Hepatocyte (in vitro differentiated cells): ENCODE results near the gene SP8. TPM values are rescaled to one million over a fixed set of nuclear protein-coding genes. Genes with fewer than 3 reads are reported as not detected.

Experiments used
- DNase-seq: peaks from one replicate; pipeline ENCODE4 v3.0.0-alpha.2; 2016; ENCODE audit warnings: low spot score
- H2AFZ ChIP-seq: fragments of 200-600 bp; sonication (generic); 2 replicates; pipeline ENCODE4 v1.6.0; 2016; ENCODE audit warnings: antibody characterized with exemption, mild to moderate bottlenecking
- H3K27ac ChIP-seq: fragments of 200-600 bp; sonication (generic); 2 replicates; pipeline ENCODE4 v1.5.1; 2016; ENCODE audit warnings: mild to moderate bottlenecking
- H3K27me3 ChIP-seq: fragments of 200-600 bp; sonication (generic); 2 replicates; pipeline ENCODE4 v1.6.1; 2016
- H3K36me3 ChIP-seq: fragments of 200-600 bp; sonication (generic); replicated peaks from 2 replicates; pipeline ENCODE4 v1.5.1; 2016; ENCODE audit warnings: low read depth; ENCODE audit not compliant: insufficient read depth
- H3K4me1 ChIP-seq: fragments of 200-600 bp; sonication (generic); 2 replicates; pipeline ENCODE4 v1.5.1; 2016; ENCODE audit warnings: mild to moderate bottlenecking, moderate library complexity; ENCODE audit not compliant: insufficient read depth
- H3K4me2 ChIP-seq: fragments of 200-600 bp; sonication (generic); 2 replicates; pipeline ENCODE4 v1.6.0; 2016
- H3K4me3 ChIP-seq: fragments of 200-600 bp; sonication (generic); 2 replicates; pipeline ENCODE4 v1.5.1; 2016; ENCODE audit warnings: mild to moderate bottlenecking
- H3K79me2 ChIP-seq: fragments of 200-600 bp; sonication (generic); 2 replicates; pipeline ENCODE4 v1.6.0; 2017; ENCODE audit warnings: mild to moderate bottlenecking
- H3K9me2 ChIP-seq: fragments of 200-600 bp; sonication (generic); replicated peaks from 2 replicates; pipeline ENCODE4 v1.6.0; 2017; ENCODE audit warnings: mild to moderate bottlenecking; ENCODE audit not compliant: insufficient read depth
- H3K9me3 ChIP-seq: fragments of 200-600 bp; sonication (generic); 2 replicates; pipeline ENCODE4 v1.5.1; 2016; ENCODE audit warnings: low read depth, mild to moderate bottlenecking
- H4K20me1 ChIP-seq: fragments of 200-600 bp; sonication (generic); 2 replicates; pipeline ENCODE4 v1.6.0; 2016; ENCODE audit warnings: mild to moderate bottlenecking; ENCODE audit not compliant: insufficient read depth, poor library complexity, severe bottlenecking
- EZH2 ChIP-seq: fragments of 200-600 bp; sonication (generic); IDR thresholded peaks from 2 replicates; pipeline ENCODE4 v1.6.1; 2016; ENCODE audit warnings: antibody characterized with exemption, mild to moderate bottlenecking, borderline replicate concordance
- EZH2phosphoT487 ChIP-seq: fragments of 200-600 bp; sonication (generic); IDR thresholded peaks from one replicate; pipeline ENCODE4 v1.6.1; 2018; ENCODE audit warnings: antibody characterized with exemption, mild to moderate bottlenecking, low read depth, moderate library complexity; ENCODE audit not compliant: unreplicated experiment, severe bottlenecking
- WGBS: methylation state at CpG from one replicate; pipeline ENCODE4 v1.1.6; 2016; ENCODE audit warnings: low lambda C conversion rate; ENCODE audit errors: missing lambda C conversion rate; 5-methylcytosine and 5-hydroxymethylcytosine counted together
- polyA plus RNA-seq: library from polyadenylated mRNA; unstranded; fragments of >200 nt; fragmentation: Nextera tagmentation; extraction: Ambion mirVana; gene quantifications from 2 replicates; pipeline ENCODE4 v1.2.1, GENCODE V29; 2016
- total RNA-seq: library from RNA; depleted of rRNA; stranded (reverse); fragments of >200 nt; gene quantifications from 2 replicates; pipeline ENCODE4 v1.2.3, GENCODE V29; 2014
- TF ChIP-seq, protein P1 (sequence below): fragments of 200-600 bp; sonication (generic); IDR thresholded peaks from 2 replicates; pipeline ENCODE4 v1.5.1; 2016; ENCODE audit warnings: antibody characterized with exemption, mild to moderate bottlenecking; ENCODE audit not compliant: poor library complexity

The SP8 gene
- total and polyA plus RNA-seq, 2 experiments from 2014 or later: 0.04 to 1.0 TPM

DNA sequence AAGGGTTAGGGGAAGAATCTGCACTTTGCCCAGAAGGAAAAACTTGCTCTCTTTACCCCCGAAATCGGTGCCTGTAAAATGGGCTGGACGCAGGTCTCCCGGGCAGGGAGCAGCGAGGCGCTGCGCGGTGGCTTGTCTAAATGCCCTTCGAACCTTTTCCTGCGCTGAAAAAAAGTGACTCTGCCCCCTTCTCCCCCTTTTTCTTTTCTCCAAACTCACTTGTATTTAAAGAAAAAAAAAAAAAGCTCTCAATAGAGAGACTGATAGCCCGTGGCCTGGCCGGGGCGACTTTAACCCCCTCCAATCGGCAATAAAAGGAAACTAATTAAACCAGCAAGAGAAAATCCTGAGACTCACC, 286 bp downstream of the SP8 start:
- Histone ChIP-seq H3K79me2 (no peaks in the 10 kb centered on the region), H3K36me3 (no peaks in the 10 kb centered on the region), H3K4me2 (peak overlapping the region; percentile 86), H4K20me1 (no peaks in the 10 kb centered on the region), H3K9me3 (no peaks in the 10 kb centered on the region), H3K27ac (no peak overlapping the region), H3K9me2 (no peaks in the 10 kb centered on the region), H2AFZ (peak overlapping the region; percentile 48), H3K27me3 (peaks cover 98% of the 10 kb centered on the region), H3K4me3 (peak overlapping the region; percentile 29), H3K4me1 (peaks cover 29% of the 10 kb centered on the region)
- no peak for DNase-seq
- under 1% methylated on average over 14 of the region's 14 CpGs for WGBS
- TF ChIP-seq, protein P1, sequence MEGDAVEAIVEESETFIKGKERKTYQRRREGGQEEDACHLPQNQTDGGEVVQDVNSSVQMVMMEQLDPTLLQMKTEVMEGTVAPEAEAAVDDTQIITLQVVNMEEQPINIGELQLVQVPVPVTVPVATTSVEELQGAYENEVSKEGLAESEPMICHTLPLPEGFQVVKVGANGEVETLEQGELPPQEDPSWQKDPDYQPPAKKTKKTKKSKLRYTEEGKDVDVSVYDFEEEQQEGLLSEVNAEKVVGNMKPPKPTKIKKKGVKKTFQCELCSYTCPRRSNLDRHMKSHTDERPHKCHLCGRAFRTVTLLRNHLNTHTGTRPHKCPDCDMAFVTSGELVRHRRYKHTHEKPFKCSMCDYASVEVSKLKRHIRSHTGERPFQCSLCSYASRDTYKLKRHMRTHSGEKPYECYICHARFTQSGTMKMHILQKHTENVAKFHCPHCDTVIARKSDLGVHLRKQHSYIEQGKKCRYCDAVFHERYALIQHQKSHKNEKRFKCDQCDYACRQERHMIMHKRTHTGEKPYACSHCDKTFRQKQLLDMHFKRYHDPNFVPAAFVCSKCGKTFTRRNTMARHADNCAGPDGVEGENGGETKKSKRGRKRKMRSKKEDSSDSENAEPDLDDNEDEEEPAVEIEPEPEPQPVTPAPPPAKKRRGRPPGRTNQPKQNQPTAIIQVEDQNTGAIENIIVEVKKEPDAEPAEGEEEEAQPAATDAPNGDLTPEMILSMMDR: no peak
- TF ChIP-seq EZH2 (no peak), EZH2phosphoT487 (no peak)

DNA sequence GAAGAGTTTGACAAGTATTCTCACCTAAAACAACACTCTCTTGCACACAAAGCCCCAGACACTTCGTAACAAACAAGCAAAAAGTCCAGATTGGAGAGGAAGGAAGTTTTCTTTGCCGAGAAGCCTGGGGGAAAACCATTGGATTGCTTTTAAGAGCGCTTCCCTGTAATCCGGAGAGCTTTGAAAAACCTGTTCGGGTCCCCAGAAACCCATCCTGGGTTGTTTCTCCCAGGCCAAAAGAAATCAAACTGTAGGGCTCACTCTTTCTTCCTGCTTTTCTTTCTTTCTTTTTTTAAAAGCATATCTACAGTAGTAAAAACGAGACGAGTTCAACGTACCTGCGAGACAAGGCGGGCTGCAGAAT, 655 bp downstream of the SP8 start:
- Histone ChIP-seq H3K27me3 (peaks cover 98% of the 10 kb centered on the region), H3K4me1 (peaks cover 29% of the 10 kb centered on the region), H3K27ac (no peak overlapping the region), H3K4me3 (peak overlapping the region; percentile 29), H3K9me2 (no peaks in the 10 kb centered on the region), H3K36me3 (no peaks in the 10 kb centered on the region), H3K4me2 (peak overlapping the region; percentile 86), H3K79me2 (no peaks in the 10 kb centered on the region), H4K20me1 (no peaks in the 10 kb centered on the region), H2AFZ (peak overlapping the region; percentile 48), H3K9me3 (no peaks in the 10 kb centered on the region)
- TF ChIP-seq, protein P1: no peak
- TF ChIP-seq EZH2 (no peak), EZH2phosphoT487 (peak; percentile 72)
- 3% methylated on average over 10 of the region's 10 CpGs for WGBS
- no peak for DNase-seq

DNA sequence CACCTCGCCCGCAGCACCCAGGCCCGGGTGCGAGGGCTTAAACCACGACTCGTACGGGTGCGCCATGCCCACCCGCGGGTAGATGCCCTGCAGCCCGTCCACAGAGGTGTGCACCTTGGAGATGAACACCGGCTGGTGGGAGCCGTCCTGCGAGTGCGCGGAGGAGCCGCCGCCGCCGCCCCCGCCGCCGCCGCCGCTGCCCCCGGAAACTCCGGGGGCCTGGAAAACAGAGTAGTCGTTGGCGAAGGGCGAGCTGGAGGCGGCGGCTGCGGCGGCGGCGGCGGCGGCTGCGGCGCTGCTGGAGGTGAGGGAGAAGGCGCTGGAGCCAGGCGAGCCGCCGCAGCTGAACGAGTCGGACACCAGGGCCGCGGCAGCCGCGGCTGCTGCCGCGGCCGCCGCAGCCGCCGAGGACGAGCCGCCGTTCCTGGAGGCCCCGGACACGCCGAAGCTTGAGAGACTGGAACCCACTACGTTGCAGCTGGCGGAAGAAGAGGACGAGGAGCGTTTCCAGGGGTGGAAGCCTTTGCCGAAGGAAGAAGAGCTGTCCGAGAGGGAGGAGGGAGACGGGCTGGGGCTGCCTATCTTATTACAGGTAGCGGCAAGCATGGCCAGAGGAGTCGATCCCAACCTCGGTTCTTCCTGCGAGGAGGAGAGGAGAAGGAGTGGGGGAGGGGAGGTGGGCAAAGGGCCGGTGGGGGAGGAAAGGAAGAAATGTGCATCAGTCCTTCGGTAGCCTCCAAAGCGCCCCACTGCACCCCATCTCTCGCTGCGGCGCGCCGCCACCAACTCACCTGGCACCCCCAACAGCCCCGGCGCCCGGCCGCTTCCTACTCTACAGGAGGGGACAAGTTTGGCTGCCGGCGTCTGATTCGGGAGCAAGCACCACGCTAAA, 1.3 kb downstream of the SP8 start:
- peak; percentile 56 for DNase-seq
- no peaks in the 10 kb centered on the region for H3K36me3 ChIP-seq
- peaks cover 29% of the 10 kb centered on the region for H3K4me1 ChIP-seq
- H3K4me2 ChIP-seq: peak overlapping the region; percentile 86
- peak overlapping the region; percentile 82 for H2AFZ ChIP-seq
- H3K79me2 ChIP-seq: no peaks in the 10 kb centered on the region
- no peaks in the 10 kb centered on the region for H4K20me1 ChIP-seq
- H3K27me3 ChIP-seq: peaks cover 98% of the 10 kb centered on the region
- H3K9me3 ChIP-seq: no peaks in the 10 kb centered on the region
- TF ChIP-seq EZH2phosphoT487: no peak
- TF ChIP-seq EZH2: peak; percentile 23
- WGBS: 1% methylated on average over 68 of the region's 89 CpGs
- H3K4me3 ChIP-seq: peak overlapping the region; percentile 17
- no peak overlapping the region for H3K27ac ChIP-seq
- no peaks in the 10 kb centered on the region for H3K9me2 ChIP-seq

DNA sequence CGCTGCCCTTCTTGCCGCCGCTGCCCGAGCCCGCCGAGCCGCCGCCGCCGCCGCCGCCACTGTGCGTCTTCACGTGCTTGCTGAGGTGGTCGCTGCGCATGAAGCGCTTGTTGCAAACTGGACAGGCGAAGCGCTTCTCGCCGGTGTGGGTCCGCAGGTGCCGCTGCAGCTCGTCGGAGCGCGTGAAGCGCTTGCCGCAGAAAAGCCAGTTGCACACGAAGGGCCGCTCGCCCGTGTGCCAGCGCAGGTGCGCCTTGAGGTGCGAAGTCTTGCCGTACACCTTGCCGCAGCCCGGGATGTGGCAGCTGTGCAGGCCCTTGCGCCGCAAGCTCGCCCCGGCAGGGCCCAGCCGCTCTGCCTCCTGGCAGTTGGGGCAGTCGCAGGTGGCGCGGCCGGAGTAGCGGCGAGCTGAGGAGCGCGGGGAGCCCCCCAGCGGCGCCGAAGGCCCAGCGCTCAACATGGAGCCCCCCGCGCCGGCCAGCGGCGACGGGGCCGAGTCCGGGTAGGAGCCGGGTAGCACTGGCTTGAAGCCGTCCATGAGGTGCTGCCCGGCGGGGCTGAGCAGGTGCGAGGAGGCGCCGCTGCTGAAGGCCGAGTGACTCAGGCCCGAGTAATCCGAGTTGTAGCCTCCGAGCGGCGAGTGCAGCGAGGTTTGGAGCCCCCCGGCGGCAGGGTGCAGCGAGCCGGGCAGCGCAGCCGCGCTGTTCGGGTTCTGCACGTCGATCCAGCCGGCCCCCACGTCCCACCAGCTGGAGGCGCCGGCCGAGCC, 2.1 kb downstream of the SP8 start:
- 2% methylated on average over 84 of the region's 93 CpGs for WGBS
- Histone ChIP-seq H3K79me2 (no peaks in the 10 kb centered on the region), H3K4me2 (peak overlapping the region; percentile 86), H3K27me3 (peaks cover 98% of the 10 kb centered on the region), H3K4me3 (no peak overlapping the region), H3K27ac (no peak overlapping the region), H3K36me3 (no peaks in the 10 kb centered on the region), H4K20me1 (no peaks in the 10 kb centered on the region), H3K9me3 (no peaks in the 10 kb centered on the region), H2AFZ (peak overlapping the region; percentile 82), H3K9me2 (no peaks in the 10 kb centered on the region), H3K4me1 (peaks cover 29% of the 10 kb centered on the region)
- DNase-seq: peak; percentile 59
- TF ChIP-seq, protein P1: peak; percentile 13
- TF ChIP-seq EZH2 (peak; percentile 40), EZH2phosphoT487 (peak; percentile 69)
